Fibroblast of skin of left quadriceps (primary cell): ENCODE results near the gene CLTCL1.

Source experiments
- DNase-seq, 2 experiments: peaks; one replicate each; pipeline ENCODE4 v3.0.0-alpha.2; 2013; ENCODE audit warnings: low read depth in 2 of 2

Gene CLTCL1

GRCh38 chr22:19244600-19245352, 46.7 kb downstream of the CLTCL1 start:
- no peak for DNase-seq

GRCh38 chr22:19242699-19243098, 48.8 kb downstream of the CLTCL1 start:
- DNase-seq: no peak

GRCh38 chr22:19241593-19241906, 50.0 kb downstream of the CLTCL1 start:
- no peak for DNase-seq

GRCh38 chr22:19240813-19241592, 50.5 kb downstream of the CLTCL1 start:
- DNase-seq: no peak

GRCh38 chr22:19239464-19239863, 52.1 kb downstream of the CLTCL1 start:
- no peak for DNase-seq

GRCh38 chr22:19238900-19239299, 52.6 kb downstream of the CLTCL1 start:
- DNase-seq: no peak

GRCh38 chr22:19235874-19236273, 55.6 kb downstream of the CLTCL1 start:
- no peak for DNase-seq

GRCh38 chr22:19234126-19234896, 57.2 kb downstream of the CLTCL1 start:
- no peak for DNase-seq

GRCh38 chr22:19233189-19233661, 58.3 kb downstream of the CLTCL1 start:
- DNase-seq: no peak

GRCh38 chr22:19232623-19233022, 58.9 kb downstream of the CLTCL1 start:
- no peak for DNase-seq

GRCh38 chr22:19231986-19232385, 59.5 kb downstream of the CLTCL1 start:
- no peak for DNase-seq

- DNase-seq: no peak
Measured at GRCh38 chr22:19229600-19229999, 61.9 kb downstream of the CLTCL1 start.

- no peak for DNase-seq
Measured at GRCh38 chr22:19228179-19228578, 63.3 kb downstream of the CLTCL1 start.

- DNase-seq: no peak
Measured at GRCh38 chr22:19226428-19226827, 65.1 kb downstream of the CLTCL1 start.

GRCh38 chr22:19225560-19225959, 66.0 kb downstream of the CLTCL1 start:
- no peak for DNase-seq

- DNase-seq: no peak
Measured at GRCh38 chr22:19224985-19225384, 66.5 kb downstream of the CLTCL1 start.

GRCh38 chr22:19224557-19224956, 67.0 kb downstream of the CLTCL1 start:
- no peak for DNase-seq

- DNase-seq: no peak
Measured at GRCh38 chr22:19223617-19224016, 67.9 kb downstream of the CLTCL1 start.

GRCh38 chr22:19223110-19223509, 68.4 kb downstream of the CLTCL1 start:
- no peak for DNase-seq

- no peak for DNase-seq
Measured at GRCh38 chr22:19222242-19223005, 69.1 kb downstream of the CLTCL1 start.

- DNase-seq: no peak
Measured at GRCh38 chr22:19220867-19221266, 70.7 kb downstream of the CLTCL1 start.
